Bronchial epithelial cell (primary cell): Measurements from ENCODE around the gene SELL. TPM values are rescaled to one million over a fixed set of nuclear protein-coding genes. Genes with fewer than 3 reads are reported as not detected.

Experiments
- DNase-seq: peaks from one replicate; pipeline ENCODE4 v3.0.0-alpha.2; 2010; ENCODE audit warnings: low read depth
- FAIRE-seq: peaks from 2 replicates; lab custom pipeline; 2011; peaks lifted over from hg19 to GRCh38; lab: Jason Lieb, UNC
- H3K27me3 ChIP-seq: 2 replicates; pipeline ENCODE4 v1.5.1; 2011; ENCODE audit warnings: low read length; ENCODE audit not compliant: control insufficient read depth, insufficient read depth
- H3K36me3 ChIP-seq: 2 replicates; pipeline ENCODE4 v1.5.1; 2011; ENCODE audit warnings: low read length; ENCODE audit not compliant: control insufficient read depth, insufficient read depth
- H3K4me3 ChIP-seq: 2 replicates; pipeline ENCODE4 v1.5.1; 2011; ENCODE audit warnings: mild to moderate bottlenecking, low read depth, low read length, control low read depth
- CTCF ChIP-seq: IDR thresholded peaks from 2 replicates; pipeline ENCODE4 v1.5.1; 2011; ENCODE audit warnings: mild to moderate bottlenecking, moderate library complexity, low read length, control low read depth, inconsistent platforms; ENCODE audit not compliant: insufficient read depth, severe bottlenecking
- total RNA-seq: library from RNA; depleted of rRNA; stranded (reverse); fragments of >200 nt; gene quantifications from 2 replicates; pipeline ENCODE4 v1.2.1, GENCODE V29; 2014

Gene SELL
- total RNA-seq, 1 donor from 2014 or later: not detected

DNA sequence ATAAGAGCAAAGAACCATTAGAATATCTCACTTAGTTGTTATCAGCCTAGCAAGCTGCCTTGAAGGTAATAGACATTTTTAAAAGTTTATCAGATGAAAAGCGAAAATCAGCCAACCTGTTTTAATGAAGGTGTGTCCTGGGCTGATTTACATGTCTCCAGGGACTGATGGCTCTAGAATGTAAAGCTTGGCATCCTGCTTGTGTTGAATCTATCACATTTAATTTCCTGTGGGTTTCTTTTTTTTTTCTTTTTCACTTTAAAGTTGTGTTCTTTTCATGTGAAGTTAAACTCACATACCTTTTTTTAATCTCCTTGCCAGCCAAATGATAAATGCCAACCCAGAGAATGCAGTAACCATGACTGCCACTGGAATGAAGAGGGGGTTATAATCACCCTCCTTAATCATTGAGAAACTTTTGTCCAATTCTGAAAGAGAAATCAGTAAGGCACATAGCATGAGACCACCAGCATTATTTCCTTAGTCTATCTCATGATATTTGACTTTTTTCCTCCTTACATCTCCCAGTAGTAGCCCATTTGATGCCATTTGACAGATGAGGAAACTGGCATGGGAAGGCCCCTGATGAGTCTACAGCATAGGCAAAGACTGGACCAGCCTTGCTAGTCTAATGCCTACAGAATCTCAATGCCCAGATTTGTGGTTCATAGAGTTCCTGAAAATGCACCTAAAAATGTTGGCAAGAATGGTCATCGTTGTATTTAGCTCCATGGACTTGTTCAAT lies 10.0 kb downstream of the SELL start:
- Histone ChIP-seq H3K4me3 (no peak overlapping the region), H3K27me3 (no peaks in the 10 kb centered on the region), H3K36me3 (no peaks in the 10 kb centered on the region)
- DNase-seq (no peak), FAIRE-seq (no peak)
- TF ChIP-seq CTCF: no peak

GRCh38 chr1:169699707-169700106 lies 11.7 kb downstream of the SELL start:
- no peak for FAIRE-seq
- no peak for DNase-seq
- H3K27me3 ChIP-seq: no peaks in the 10 kb centered on the region
- no peaks in the 10 kb centered on the region for H3K36me3 ChIP-seq
- no peak for TF ChIP-seq CTCF
- no peak overlapping the region for H3K4me3 ChIP-seq

GRCh38 chr1:169698976-169699375 lies 12.4 kb downstream of the SELL start:
- Histone ChIP-seq H3K36me3 (no peaks in the 10 kb centered on the region), H3K27me3 (no peaks in the 10 kb centered on the region), H3K4me3 (no peak overlapping the region)
- no peak for DNase-seq
- FAIRE-seq: no peak
- no peak for TF ChIP-seq CTCF

DNA sequence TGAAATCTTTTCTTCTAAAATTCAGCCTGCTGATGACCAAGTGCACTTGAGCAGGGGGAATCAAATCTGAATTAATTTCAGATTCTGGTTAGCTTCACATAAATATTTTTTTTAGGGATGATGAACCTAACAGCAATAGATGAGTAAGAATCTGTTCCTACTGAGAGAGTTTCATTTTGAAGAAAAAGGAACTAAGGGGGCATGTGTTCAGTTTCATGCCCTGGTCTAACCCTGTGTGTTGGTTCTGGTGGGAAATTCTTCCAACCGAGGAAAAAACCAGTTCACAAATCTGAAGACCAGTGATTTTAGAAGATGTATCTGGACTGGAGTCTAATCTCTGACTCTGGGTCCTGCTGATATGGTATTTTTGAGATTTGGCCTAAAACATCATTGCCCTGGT lies 13.7 kb downstream of the SELL start:
- no peak overlapping the region for H3K4me3 ChIP-seq
- TF ChIP-seq CTCF: no peak
- DNase-seq (no peak), FAIRE-seq (no peak)
- no peaks in the 10 kb centered on the region for H3K27me3 ChIP-seq
- no peaks in the 10 kb centered on the region for H3K36me3 ChIP-seq

GRCh38 chr1:169696273-169697100 lies 14.9 kb downstream of the SELL start:
- no peak for FAIRE-seq

More at GRCh38 chr1:169696273-169697100, 14.9 kb downstream of the SELL start:
- Histone ChIP-seq H3K36me3 (no peaks in the 10 kb centered on the region), H3K27me3 (no peaks in the 10 kb centered on the region), H3K4me3 (no peak overlapping the region)
- peak; percentile 61 for DNase-seq
- TF ChIP-seq CTCF: no peak
